A673 (cell line): ENCODE results near the gene UEVLD.

Experiments used
- EZH2 ChIP-seq: fragments of 200-600 bp; sonication (generic); IDR thresholded peaks from 2 replicates; pipeline ENCODE4 v1.6.1; 2017; ENCODE audit warnings: borderline replicate concordance, low read depth, mild to moderate bottlenecking, mixed read lengths, antibody characterized with exemption, low read length; ENCODE audit not compliant: poor library complexity, severe bottlenecking
- TF ChIP-seq, protein P1 (sequence below): fragments of 300-800, 200-600 bp; sonication (generic); conservative IDR thresholded peaks from 2 replicates; pipeline ENCODE4 v1.5.1; 2017; ENCODE audit warnings: low read depth, mild to moderate bottlenecking, antibody characterized with exemption, low read length, moderate library complexity, mixed read lengths

- TF ChIP-seq, protein P1, sequence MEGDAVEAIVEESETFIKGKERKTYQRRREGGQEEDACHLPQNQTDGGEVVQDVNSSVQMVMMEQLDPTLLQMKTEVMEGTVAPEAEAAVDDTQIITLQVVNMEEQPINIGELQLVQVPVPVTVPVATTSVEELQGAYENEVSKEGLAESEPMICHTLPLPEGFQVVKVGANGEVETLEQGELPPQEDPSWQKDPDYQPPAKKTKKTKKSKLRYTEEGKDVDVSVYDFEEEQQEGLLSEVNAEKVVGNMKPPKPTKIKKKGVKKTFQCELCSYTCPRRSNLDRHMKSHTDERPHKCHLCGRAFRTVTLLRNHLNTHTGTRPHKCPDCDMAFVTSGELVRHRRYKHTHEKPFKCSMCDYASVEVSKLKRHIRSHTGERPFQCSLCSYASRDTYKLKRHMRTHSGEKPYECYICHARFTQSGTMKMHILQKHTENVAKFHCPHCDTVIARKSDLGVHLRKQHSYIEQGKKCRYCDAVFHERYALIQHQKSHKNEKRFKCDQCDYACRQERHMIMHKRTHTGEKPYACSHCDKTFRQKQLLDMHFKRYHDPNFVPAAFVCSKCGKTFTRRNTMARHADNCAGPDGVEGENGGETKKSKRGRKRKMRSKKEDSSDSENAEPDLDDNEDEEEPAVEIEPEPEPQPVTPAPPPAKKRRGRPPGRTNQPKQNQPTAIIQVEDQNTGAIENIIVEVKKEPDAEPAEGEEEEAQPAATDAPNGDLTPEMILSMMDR = no peak
- no peak for TF ChIP-seq EZH2
Observed at GRCh38 chr11:18617688-18618341, 29.3 kb upstream of the UEVLD start.
